Measurements from ENCODE around the gene PCDHA10. TPM values are rescaled to one million over a fixed set of nuclear protein-coding genes. Genes with fewer than 3 reads are reported as not detected.
A peak's percentile ranks its signal among the peaks of the same experiment; 100 is the strongest.

The PCDHA10 gene
- total RNA-seq, 2 donors from 2014 or later, result 0.52 to 0.55 TPM

DNA sequence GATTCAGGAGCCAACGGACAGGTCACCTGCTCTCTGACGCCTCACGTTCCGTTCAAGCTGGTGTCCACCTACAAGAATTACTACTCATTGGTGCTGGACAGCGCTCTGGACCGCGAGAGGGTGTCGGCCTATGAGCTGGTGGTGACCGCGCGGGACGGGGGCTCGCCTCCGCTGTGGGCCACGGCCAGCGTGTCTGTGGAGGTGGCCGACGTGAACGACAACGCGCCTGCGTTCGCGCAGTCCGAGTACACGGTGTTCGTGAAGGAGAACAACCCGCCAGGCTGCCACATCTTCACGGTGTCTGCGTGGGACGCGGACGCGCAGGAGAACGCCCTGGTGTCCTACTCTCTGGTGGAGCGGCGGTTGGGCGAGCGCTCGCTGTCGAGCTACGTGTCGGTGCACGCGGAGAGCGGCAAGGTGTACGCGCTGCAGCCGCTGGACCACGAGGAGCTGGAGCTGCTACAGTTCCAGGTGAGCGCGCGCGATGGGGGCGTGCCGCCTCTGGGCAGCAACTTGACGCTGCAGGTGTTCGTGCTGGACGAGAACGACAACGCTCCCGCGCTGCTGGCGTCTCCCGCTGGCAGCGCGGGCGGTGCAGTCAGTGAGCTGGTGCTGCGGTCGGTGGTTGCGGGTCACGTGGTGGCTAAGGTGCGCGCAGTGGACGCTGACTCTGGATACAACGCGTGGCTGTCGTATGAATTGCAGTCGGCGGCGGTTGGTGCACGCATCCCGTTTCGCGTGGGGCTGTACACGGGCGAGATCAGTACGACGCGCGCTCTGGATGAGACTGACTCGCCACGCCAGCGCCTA is 1.7 kb downstream of the PCDHA10 start:
- peaks cover 0 to 29% of the 10 kb centered on the region in 2 donors for H3K9me3 ChIP-seq
- no peaks in the 10 kb centered on the region for H3K27me3 ChIP-seq

DNA sequence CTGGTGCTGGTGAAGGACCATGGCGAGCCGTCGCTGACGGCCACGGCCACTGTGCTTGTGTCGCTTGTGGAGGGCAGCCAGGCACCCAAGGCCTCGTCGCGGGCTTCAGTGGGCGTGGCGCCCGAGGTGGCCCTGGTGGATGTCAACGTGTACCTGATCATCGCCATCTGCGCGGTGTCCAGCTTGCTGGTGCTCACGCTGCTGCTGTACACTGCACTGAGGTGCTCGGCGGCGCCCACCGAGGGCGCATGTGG is 2.2 kb downstream of the PCDHA10 start:
- Histone ChIP-seq H3K4me3 (no peak overlapping the region), H3K4me1 (no peaks in the 10 kb centered on the region), H3K36me3 (no peaks in the 10 kb centered on the region), H3K27ac (no peak overlapping the region), H3K9me3 (peaks cover 0 to 32% of the 10 kb centered on the region in 2 donors), H3K27me3 (no peaks in the 10 kb centered on the region)
- TF ChIP-seq, protein P1, sequence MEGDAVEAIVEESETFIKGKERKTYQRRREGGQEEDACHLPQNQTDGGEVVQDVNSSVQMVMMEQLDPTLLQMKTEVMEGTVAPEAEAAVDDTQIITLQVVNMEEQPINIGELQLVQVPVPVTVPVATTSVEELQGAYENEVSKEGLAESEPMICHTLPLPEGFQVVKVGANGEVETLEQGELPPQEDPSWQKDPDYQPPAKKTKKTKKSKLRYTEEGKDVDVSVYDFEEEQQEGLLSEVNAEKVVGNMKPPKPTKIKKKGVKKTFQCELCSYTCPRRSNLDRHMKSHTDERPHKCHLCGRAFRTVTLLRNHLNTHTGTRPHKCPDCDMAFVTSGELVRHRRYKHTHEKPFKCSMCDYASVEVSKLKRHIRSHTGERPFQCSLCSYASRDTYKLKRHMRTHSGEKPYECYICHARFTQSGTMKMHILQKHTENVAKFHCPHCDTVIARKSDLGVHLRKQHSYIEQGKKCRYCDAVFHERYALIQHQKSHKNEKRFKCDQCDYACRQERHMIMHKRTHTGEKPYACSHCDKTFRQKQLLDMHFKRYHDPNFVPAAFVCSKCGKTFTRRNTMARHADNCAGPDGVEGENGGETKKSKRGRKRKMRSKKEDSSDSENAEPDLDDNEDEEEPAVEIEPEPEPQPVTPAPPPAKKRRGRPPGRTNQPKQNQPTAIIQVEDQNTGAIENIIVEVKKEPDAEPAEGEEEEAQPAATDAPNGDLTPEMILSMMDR (IDR thresholded peaks at IDR 0.05), result no peak
- no peak for DNase-seq (ENCODE audit: low spot score)

More for the DNA sequence above, 1.7 kb downstream of the PCDHA10 start:
- Histone ChIP-seq H3K36me3 (no peaks in the 10 kb centered on the region), H3K27ac (no peak overlapping the region), H3K4me1 (no peaks in the 10 kb centered on the region), H3K4me3 (no peak overlapping the region)
- TF ChIP-seq, protein P1 (IDR thresholded peaks at IDR 0.05), result no peak
- DNase-seq (ENCODE audit: low spot score), result no peak

DNA sequence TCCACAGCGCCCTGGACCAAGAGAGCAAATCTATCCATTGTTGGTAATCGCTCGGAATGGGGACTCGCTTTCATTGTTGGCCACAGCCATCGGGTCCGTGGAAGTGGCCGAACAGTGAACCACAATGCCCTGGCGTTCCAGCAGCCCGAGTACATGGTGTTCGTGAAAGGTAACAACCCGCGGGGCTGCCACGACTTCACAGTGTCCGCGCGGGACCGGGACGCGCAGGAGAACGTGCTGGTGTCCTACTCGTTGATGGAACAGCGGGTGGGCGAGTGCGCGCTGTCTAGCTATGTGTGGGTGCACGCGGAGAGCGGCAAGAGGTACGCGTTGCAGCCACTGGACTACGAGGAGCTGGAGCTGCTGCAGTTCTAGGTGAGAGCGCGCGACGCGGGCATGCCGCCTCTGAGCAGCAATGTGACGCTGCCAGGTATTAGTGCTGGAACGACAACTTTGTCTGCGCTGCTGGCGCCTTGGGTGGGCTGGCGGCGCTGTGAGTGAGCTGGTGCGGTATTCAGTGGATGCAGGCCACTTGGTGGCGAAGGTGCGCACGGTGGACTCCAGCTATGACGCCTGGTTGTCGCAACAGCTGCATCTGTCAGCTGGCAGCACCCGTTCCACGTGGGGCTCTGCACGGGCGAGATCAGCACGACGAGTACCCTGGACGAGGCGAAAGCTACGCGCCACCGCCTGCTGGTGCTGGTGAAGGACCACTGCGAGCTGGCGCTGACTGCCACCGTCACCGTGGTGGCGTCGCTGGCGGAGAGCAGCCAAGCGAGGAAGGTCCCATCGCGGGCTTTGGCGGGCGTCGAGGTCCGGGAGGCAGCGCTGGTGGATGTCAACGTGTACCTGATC is 7.0 kb downstream of the PCDHA10 start:
- Histone ChIP-seq H3K9me3 (peaks cover 0 to 26% of the 10 kb centered on the region in 2 donors), H3K27me3 (no peaks in the 10 kb centered on the region), H3K27ac (no peak overlapping the region), H3K4me1 (no peaks in the 10 kb centered on the region), H3K4me3 (no peak overlapping the region), H3K36me3 (no peaks in the 10 kb centered on the region)
- DNase-seq (ENCODE audit: low spot score), result no peak
- TF ChIP-seq, protein P1 (IDR thresholded peaks at IDR 0.05), result no peak

DNA sequence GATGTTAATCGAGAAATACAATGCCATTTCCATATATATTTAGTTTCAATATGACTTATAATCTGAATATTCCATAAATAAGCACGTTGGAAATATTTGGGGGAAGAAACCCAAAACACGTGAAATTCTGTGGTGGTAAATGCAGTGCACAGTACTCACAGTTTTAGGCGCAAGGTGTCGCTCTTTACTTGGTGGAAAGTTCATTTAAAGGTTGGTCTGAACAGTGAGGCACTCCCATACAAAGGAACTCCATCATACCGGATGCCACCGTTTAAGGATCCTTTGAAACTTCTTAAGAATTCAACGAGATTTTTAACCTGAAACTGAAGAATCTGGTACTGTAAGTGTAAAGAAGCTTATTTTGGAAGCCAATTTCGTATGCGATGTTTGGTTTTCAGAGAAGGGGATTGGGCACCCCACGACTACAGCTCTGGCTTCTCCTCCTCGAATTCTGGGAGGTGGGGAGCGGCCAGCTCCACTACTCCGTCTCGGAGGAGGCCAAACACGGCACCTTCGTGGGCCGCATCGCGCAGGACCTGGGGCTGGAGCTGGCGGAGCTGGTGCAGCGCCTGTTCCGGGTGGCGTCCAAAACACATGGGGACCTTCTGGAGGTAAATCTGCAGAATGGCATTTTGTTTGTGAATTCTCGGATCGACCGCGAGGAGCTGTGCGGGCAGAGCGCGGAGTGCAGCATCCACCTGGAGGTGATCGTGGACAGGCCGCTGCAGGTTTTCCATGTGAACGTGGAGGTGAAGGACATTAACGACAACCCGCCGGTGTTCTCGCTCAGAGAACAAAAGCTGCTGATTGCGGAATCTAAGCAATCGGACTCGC is 13.2 kb downstream of the PCDHA10 start, which contains the start of gene PCDHA11:
TSS of gene PCDHA11 (plus strand) at position 237 of the 834 bp plus-strand sequence. CDS start at position 384, 147 bp downstream.
- Histone ChIP-seq H3K4me3 (peak within 1 kb of the TSS in 1 of 2 donors; percentile 7), H3K27ac (no peak within 1 kb of the TSS), H3K36me3 (no peaks in the 10 kb centered on the region), H3K9me3 (peaks cover 0 to 32% of the 10 kb centered on the region in 2 donors), H3K4me1 (no peaks in the 10 kb centered on the region), H3K27me3 (no peaks in the 10 kb centered on the region)
- DNase-seq (ENCODE audit: low spot score), result no peak
- TF ChIP-seq, protein P1 (IDR thresholded peaks at IDR 0.05), result peak in 1 of 2 donors; percentile 32

DNA sequence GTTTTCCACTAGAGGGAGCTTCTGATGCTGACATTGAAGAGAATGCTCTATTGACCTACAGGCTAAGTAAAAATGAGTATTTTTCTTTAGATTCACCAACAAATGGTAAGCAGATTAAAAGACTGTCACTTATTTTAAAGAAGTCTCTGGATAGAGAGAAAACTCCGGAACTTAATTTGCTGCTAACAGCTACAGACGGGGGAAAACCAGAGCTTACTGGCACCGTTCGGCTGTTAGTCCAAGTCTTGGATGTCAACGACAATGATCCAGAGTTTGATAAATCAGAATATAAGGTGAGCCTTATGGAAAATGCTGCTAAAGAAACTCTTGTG is 13.8 kb downstream of the PCDHA10 start:
- no peaks in the 10 kb centered on the region for H3K27me3 ChIP-seq
- no peak for DNase-seq (ENCODE audit: low spot score)
- TF ChIP-seq, protein P1 (IDR thresholded peaks at IDR 0.05), result no peak
- H3K27ac ChIP-seq, result no peak overlapping the region
- no peaks in the 10 kb centered on the region for H3K4me1 ChIP-seq
- H3K4me3 ChIP-seq, result no peak overlapping the region
- H3K36me3 ChIP-seq, result no peaks in the 10 kb centered on the region
- H3K9me3 ChIP-seq, result peaks cover 0 to 32% of the 10 kb centered on the region in 2 donors

Measured in right atrium auricular region (tissue), 2 donors.